Vagina (tissue), 2 donors: ENCODE measurements around the gene RALGAPB. TPM values are rescaled to one million over a fixed set of nuclear protein-coding genes. Genes with fewer than 3 reads are reported as not detected.

Experiments used
- DNase-seq, 2 donors: peaks; one replicate each; pipeline ENCODE4 v3.0.0-alpha.2; 2017; ENCODE audit errors: extremely low spot score in 2 of 2
- H3K27ac ChIP-seq: fragments of 200-600 bp; sonication (generic); one replicate; pipeline ENCODE4 v1.5.1; 2019
- H3K27me3 ChIP-seq: fragments of 200-600 bp; sonication (generic); one replicate; pipeline ENCODE4 v1.5.1; 2019
- H3K36me3 ChIP-seq, 2 donors: fragments of 200-600 bp; sonication (generic); one replicate each; pipeline ENCODE4 v1.5.1; 2017 to 2019
- H3K4me1 ChIP-seq: fragments of 200-600 bp; sonication (generic); one replicate; pipeline ENCODE4 v1.5.1; 2019
- H3K4me3 ChIP-seq, 2 donors: fragments of 200-600 bp; sonication (generic); 1 replicate in 1 of 2; 2 replicates in 1 of 2; pipeline ENCODE4 v1.5.1; 2016 to 2019
- H3K9me3 ChIP-seq: fragments of 200-600 bp; sonication (generic); one replicate; pipeline ENCODE4 v1.5.1; 2019
- CTCF ChIP-seq, 3 experiments: fragments of 450-650 bp in 2 of 3; fragments of 200-600 bp in 1 of 3; sonication (generic) in 1 of 3; IDR thresholded peaks; one replicate each; pipeline ENCODE4 v1.5.1; 2017 to 2019; ENCODE audit warnings: antibody characterized with exemption in 3 of 3, mild to moderate bottlenecking in 2 of 3, moderate library complexity in 2 of 3
- POLR2A ChIP-seq, 2 donors: fragments of 450-650 bp; IDR thresholded peaks; one replicate each; pipeline ENCODE4 v1.6.1; 2017; ENCODE audit warnings: antibody characterized with exemption in 2 of 2, mild to moderate bottlenecking in 2 of 2, moderate library complexity in 2 of 2
- POLR2AphosphoS5 ChIP-seq, 2 donors: sonication (generic); formaldehyde crosslinking; IDR thresholded peaks; one replicate each; pipeline ENCODE4 v1.9.0; 2017; ENCODE audit warnings: antibody characterized with exemption in 2 of 2, mild to moderate bottlenecking in 2 of 2, low read depth in 1 of 2; ENCODE audit not compliant: insufficient read depth in 1 of 2
- intact Hi-C: fragments of 100-400 bp; cut with DNase I; formaldehyde crosslinking; loops from one replicate; pipeline ENCODE4 v1.15.1; 2023
- total RNA-seq: library from RNA; depleted of rRNA; stranded (reverse); fragments of >200 nt; gene quantifications from one replicate; pipeline ENCODE4 v1.2.3, GENCODE V29; 2016

RALGAPB gene
- total RNA-seq, 1 donor from 2014 or later: 45.2 TPM

DNA sequence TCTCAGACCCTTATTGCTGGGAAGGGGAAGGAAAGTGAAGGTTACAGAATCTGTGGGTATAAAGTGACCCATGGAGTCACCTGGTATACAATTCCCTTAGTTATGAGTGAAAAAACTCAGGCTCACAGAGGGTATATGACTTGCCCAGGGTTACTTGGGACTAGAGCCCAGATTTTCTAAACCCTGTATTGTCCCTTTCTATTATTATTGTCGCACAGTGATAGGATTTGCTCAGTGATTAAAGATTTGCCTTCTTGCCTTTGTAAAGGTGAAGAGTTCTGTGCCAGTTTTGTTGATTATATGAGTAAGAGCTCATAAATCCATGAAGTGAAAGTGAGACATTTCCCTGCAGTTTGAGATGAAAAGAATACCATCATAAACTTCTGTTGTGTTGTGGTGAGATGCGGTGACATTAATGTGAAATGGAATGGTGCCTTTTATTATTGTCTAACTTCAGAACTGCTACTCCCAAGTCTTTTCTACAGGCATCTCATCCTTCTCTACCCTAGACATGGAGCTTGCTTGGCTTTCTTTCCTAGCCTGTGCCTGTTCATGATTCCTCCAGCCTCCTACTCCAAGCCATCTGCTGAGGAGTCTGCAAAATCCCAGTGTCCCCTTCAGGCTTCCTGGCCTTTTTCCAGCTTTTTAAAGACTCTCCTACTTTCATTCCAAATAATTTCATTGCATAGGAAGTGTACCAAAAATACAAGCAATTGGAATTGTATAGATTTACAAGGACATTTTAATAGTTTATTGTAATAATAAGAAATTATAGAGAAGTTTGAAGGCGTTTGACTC, 74.8 kb downstream of the RALGAPB start:
- Histone ChIP-seq H3K4me3 (no peak overlapping the region), H3K27ac (no peak overlapping the region), H3K9me3 (no peaks in the 10 kb centered on the region), H3K4me1 (no peaks in the 10 kb centered on the region), H3K36me3 (peaks cover 0 to 82% of the 10 kb centered on the region in 2 donors), H3K27me3 (no peaks in the 10 kb centered on the region)
- TF ChIP-seq POLR2A (IDR thresholded peaks at IDR 0.05): no peak
- no peak for TF ChIP-seq POLR2AphosphoS5 (IDR thresholded peaks at IDR 0.05; ENCODE audit: insufficient read depth in 1 of 2, low read depth in 1 of 2)
- no peak for TF ChIP-seq CTCF (IDR thresholded peaks at IDR 0.05)
- DNase-seq: no peak
- intact Hi-C loops: no loop called here

- Histone ChIP-seq H3K27ac (no peak overlapping the region), H3K36me3 (peaks cover 0 to 92% of the 10 kb centered on the region in 2 donors)
- no peak for TF ChIP-seq POLR2AphosphoS5 (IDR thresholded peaks at IDR 0.05; ENCODE audit: insufficient read depth in 1 of 2, low read depth in 1 of 2)
- TF ChIP-seq POLR2A (IDR thresholded peaks at IDR 0.05): no peak
- TF ChIP-seq CTCF (IDR thresholded peaks at IDR 0.05): no peak
These were observed 75.9 kb downstream of the RALGAPB start for GRCh38 chr20:38548356-38549083.

DNA sequence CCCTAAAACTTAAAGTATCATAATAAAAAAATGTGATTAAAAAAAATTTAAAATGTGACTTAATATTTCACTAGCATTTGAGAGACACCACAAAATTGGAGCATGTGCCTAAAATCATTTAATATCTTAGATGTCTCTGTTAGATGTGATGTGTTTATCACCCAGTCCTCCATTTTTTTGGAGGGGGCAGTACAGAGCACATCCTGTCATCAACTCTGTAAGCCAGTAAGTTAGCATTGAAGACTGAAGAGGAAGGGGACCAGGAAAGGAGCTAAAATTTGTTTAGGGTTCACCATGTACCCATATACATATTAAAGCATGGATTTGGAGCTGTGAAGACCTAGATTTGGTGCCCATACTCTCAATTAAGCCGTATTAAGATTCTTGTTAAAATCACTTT, 77.6 kb downstream of the RALGAPB start:
- Histone ChIP-seq H3K4me1 (no peaks in the 10 kb centered on the region), H3K9me3 (no peaks in the 10 kb centered on the region), H3K36me3 (peaks cover 0 to 95% of the 10 kb centered on the region in 2 donors), H3K4me3 (no peak overlapping the region), H3K27ac (no peak overlapping the region), H3K27me3 (no peaks in the 10 kb centered on the region)
- intact Hi-C loops: no loop called here
- DNase-seq: no peak
- TF ChIP-seq POLR2A (IDR thresholded peaks at IDR 0.05) (no peak), POLR2AphosphoS5 (IDR thresholded peaks at IDR 0.05; ENCODE audit: insufficient read depth in 1 of 2, low read depth in 1 of 2) (no peak), CTCF (IDR thresholded peaks at IDR 0.05) (no peak)

More at GRCh38 chr20:38548356-38549083, 75.9 kb downstream of the RALGAPB start:
- Histone ChIP-seq H3K9me3 (no peaks in the 10 kb centered on the region), H3K4me3 (no peak overlapping the region), H3K27me3 (no peaks in the 10 kb centered on the region), H3K4me1 (no peaks in the 10 kb centered on the region)
- no peak for DNase-seq
- intact Hi-C loops: no loop called here

DNA sequence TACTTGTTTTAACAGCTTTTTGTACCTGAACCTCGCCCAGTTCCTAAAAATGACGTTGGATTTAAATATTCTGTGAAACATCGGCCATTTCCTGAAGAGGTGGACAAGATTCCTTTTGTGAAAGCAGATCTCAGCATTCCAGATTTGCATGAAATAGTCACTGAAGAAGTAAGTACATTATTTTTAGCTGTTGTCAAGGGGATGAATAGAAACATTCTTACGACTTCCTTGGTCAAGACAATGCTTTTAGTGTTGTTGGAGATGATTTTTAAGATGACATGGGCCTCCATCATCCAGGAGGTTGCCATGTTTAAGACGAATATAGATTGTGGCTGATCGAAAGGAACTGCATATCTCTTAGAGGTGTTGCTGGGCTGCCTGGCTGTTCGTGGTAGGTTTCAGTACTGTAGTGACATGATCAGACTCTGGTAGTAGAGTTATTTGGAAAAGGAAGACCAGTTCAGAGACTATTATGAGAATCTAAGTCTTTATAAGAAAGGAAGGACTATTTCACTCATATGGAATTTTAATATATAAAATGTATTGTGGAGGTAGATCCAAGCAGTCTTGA, 78.5 kb downstream of the RALGAPB start:
- H3K9me3 ChIP-seq: no peaks in the 10 kb centered on the region
- TF ChIP-seq CTCF (IDR thresholded peaks at IDR 0.05): no peak
- TF ChIP-seq POLR2A (IDR thresholded peaks at IDR 0.05): no peak
- no peak for TF ChIP-seq POLR2AphosphoS5 (IDR thresholded peaks at IDR 0.05; ENCODE audit: insufficient read depth in 1 of 2, low read depth in 1 of 2)
- H3K36me3 ChIP-seq: peaks cover 0 to 95% of the 10 kb centered on the region in 2 donors

More for the DNA sequence above, 78.5 kb downstream of the RALGAPB start:
- H3K27me3 ChIP-seq: no peaks in the 10 kb centered on the region
- no peak overlapping the region for H3K4me3 ChIP-seq
- no peaks in the 10 kb centered on the region for H3K4me1 ChIP-seq
- no peak for DNase-seq
- no peak overlapping the region for H3K27ac ChIP-seq
- intact Hi-C loops: no loop called here
